Peyer's patch (tissue), 4 donors: Measurements from ENCODE around the gene FAR2.

Experiments
- POLR2A ChIP-seq, 2 donors: fragments of 450-650 bp; IDR thresholded peaks; one replicate each; pipeline ENCODE4 v1.5.1; 2017; ENCODE audit warnings: antibody characterized with exemption in 2 of 2, mild to moderate bottlenecking in 2 of 2, moderate library complexity in 2 of 2
- TF ChIP-seq, protein P1 (sequence below), 6 experiments: fragments of 450-650 bp in 4 of 6; fragments of 200-600 bp in 2 of 6; sonication (generic) in 1 of 6; IDR thresholded peaks; one replicate each; pipeline ENCODE4 v1.5.1; 2017 to 2019; ENCODE audit warnings: antibody characterized with exemption in 6 of 6, mild to moderate bottlenecking in 3 of 6, moderate library complexity in 1 of 6

DNA sequence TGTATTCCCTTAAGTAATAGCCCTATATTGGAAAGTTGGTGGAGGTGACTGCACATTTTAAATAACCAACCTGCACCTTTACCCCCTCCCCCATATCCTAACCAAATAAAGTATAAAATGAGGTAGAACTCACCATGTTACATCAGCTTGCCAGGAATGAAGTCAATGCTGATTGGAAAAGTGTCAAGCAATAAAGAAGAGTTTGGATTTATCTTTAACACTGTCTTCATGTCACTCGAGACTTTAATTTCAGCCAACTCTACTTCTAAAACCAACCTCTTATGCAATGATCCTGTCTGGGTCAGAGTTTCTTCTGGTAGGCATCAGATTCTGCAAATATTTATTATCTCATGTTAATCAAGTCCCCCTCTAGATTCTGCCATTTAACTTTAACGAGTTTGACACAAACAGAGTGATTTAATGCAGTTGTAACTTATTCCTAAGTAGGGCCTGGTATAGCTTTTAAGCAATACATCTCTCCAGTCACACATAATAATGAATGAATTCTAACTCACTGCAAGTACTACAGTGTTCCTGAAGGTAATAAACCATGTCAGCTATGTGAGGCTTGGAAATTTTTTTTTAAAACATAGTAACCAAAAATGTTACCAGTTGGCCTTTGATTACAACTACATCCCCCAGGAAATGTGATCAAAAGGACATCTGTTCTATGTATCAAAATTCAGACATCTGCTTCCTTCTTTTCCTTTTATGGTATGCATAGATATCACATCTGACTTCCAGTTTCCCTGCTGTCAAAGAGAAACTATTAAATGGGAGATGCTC is 133.1 kb downstream of the FAR2 start:
- TF ChIP-seq POLR2A (IDR thresholded peaks at IDR 0.05), result no peak
- TF ChIP-seq, protein P1, sequence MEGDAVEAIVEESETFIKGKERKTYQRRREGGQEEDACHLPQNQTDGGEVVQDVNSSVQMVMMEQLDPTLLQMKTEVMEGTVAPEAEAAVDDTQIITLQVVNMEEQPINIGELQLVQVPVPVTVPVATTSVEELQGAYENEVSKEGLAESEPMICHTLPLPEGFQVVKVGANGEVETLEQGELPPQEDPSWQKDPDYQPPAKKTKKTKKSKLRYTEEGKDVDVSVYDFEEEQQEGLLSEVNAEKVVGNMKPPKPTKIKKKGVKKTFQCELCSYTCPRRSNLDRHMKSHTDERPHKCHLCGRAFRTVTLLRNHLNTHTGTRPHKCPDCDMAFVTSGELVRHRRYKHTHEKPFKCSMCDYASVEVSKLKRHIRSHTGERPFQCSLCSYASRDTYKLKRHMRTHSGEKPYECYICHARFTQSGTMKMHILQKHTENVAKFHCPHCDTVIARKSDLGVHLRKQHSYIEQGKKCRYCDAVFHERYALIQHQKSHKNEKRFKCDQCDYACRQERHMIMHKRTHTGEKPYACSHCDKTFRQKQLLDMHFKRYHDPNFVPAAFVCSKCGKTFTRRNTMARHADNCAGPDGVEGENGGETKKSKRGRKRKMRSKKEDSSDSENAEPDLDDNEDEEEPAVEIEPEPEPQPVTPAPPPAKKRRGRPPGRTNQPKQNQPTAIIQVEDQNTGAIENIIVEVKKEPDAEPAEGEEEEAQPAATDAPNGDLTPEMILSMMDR (IDR thresholded peaks at IDR 0.05), result no peak
